ENCODE data around the gene DTYMK.

DTYMK gene

GRCh38 chr2:241633561-241633960 lies 53.1 kb downstream of the DTYMK start:
- intact Hi-C loops (cut with DNase I): no loop called here
- DNase-seq: peak in 3 of 10 donors; percentile 35 to 71 (median 69)

DNA sequence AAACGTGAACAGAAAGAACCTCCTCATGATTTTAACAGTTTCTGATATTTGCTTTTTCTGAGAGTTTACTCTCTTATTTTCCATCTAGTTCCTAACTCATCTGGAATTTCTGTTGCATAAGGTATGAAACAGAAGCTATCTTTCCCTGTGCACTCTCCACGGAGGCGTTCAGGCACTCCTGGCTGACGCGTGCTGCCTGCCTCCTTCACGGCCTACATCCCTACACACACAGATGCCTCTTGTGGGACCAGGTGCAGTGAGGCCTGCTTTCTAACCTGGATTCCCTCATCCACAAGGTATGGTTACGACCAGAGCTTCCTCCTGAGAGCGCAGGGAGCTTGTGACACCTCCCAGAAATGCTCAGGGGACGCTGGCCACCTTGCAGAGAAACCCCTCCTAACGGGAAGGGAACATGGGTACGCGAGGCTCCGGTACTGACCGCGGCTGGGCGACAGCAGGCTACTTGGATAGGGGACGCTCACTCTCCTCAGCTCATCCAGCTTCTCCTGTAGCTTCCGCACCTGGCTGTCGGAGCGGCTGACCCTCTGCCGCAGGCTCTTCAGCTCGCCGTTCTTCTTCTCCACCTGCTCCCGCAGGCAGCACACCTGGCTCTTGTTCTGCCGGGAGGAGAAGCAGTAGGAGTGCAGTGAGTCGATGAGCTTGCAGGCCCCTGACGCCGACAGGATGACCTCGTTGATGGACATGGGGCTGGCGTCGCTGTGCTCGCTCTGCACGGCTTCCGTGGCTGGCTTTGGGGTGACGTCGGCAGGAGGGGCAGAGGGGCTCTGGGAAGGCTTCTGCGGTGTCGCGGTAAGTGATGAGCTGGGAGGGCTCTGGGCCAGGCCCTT lies 53.9 kb downstream of the DTYMK start:
- DNase-seq: peak in 3 of 10 donors; percentile 56 to 74 (median 66)

GRCh38 chr2:241629762-241630435 lies 56.7 kb downstream of the DTYMK start:
- peak in 2 of 10 donors; percentile 40 to 74 for DNase-seq
- intact Hi-C loops (cut with DNase I): no loop called here

More for the DNA sequence above, 53.9 kb downstream of the DTYMK start:
- intact Hi-C loops (cut with DNase I): no loop called here

DNA sequence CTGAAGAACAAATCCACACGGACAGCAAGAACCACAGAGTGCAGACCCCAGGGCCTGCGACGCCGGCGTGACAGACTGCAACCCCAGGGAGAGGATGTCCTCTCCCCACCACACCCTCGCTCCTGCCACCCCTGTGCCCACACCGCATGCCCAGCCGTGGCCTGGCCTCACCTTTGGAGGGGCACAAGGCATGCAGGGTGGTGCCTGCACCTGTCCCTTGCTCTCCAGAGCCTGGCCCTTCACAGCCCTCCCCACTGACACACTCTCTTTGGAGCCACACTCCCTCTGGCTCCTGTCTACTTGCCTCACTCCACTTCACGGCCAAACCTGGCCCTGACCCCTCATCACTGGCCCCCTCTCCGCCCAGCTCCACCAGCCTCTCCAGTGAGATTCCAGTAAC lies 58.9 kb downstream of the DTYMK start:
- intact Hi-C loops (cut with DNase I): no loop called here
- DNase-seq: peak in 2 of 10 donors; percentile 52 to 55

Measured in posterior cingulate gyrus (tissue), 11 donors.